Islet of Langerhans (tissue), 1 donor: Measurements from ENCODE around the gene ARHGAP22.

Source experiments
- FAIRE-seq: peaks from one replicate; lab custom pipeline; 2011; peaks lifted over from hg19 to GRCh38; lab: Jason Lieb, UNC

Gene ARHGAP22

DNA sequence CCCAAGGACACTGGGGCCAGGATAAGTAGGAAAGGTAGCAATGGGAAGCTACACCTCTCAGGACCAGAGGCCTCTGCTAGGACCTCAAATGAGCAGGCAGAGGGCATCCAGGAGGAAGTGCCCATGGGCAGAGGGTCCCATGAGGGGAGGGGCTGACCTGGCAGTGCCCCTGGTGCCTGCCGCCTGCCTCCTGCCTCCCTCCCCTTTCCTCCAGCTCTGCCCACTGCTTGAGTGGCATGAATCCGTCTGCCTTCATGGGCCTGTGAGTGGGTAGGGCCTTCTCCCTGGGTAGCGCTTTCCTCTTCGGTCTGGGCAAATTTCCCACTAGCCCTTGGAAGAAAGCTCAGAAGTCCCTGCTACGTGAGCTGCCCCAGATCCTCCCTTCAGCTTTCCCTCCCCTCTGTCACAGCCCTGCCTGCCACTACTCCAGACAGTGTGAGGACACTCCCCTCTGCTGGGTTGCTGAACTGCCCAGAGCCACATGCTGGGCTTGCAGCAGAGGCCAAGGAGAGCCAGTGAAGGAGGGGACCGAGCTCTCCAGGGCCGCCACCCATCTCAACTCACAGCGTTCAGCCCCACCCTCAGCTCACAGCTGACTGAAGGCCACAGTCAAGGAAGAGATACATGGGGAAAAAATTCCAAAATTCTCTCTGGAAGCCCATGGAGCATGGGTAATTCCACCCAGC is 141.4 kb downstream of the ARHGAP22 start:
- no peak for FAIRE-seq

DNA sequence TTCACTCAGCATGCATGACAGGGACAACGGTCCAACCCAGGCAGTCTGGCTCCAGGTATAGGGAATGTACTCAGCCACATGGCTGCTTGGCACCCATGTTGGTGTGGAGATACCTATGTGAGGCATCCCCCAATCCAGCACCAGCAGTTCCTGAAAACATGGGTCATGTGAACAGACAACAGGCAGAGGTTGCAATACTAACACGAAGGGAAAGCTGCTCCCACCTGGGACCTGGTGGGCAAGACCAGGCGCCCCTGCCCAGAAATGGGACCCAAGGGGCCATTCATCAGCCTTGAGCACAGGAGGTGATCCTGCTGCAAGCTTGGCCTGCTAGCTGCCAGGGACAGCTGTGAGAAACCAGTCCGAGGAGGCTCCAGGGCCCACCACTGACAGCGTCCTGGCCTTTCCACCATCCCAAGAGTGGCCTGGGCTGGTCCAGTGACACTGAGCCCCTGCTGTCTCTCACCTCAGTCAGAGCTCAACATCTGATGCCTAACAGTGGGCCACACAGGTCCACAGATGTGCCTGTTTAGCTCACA is 142.3 kb downstream of the ARHGAP22 start:
- FAIRE-seq: no peak

GRCh38 chr10:48461623-48462481 is 143.0 kb downstream of the ARHGAP22 start:
- no peak for FAIRE-seq

- FAIRE-seq: no peak
Measured at GRCh38 chr10:48460182-48460581, 144.7 kb downstream of the ARHGAP22 start.

DNA sequence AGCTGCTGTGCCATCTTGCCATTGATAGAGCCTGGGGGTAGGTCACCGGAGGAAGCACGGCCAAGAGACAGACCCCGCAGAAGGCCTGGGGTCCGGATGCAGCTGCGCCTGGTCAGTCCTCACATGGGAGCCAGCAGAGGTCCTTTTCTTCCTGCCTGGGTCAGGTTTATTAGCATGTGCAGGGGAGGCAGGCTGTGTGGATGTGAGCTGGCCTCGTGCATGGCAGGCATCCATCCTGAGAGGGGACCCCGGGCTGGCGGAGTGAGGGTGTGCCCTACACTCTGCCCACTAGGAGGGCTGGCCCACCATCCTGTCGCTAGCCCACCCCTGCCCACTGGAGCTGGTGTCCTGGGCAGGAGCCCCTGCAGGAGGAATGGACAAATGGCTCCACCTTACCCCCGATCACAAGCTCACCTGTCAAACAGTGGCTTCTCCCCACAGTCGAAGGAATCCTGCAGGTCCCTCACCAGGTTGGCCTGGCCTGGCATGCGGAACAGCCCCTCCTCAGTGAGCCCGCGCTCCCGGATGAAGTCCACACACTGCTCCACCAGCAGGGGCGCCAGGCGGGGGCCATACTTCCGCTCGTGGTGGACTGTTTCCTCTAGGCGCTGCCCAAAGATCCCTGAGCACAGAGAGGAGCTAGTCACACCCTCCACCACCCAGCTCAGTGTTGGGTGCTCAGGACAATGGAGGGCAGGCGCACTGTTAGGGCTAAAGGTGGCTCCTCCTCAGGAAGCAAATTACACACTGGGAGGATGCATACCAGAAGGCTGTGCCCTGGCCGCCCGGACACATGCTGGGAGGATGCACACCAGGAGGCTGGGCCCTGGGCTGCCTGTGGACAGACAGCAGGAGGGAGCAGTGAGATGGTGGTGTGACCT is 145.4 kb downstream of the ARHGAP22 start:
- no peak for FAIRE-seq

DNA sequence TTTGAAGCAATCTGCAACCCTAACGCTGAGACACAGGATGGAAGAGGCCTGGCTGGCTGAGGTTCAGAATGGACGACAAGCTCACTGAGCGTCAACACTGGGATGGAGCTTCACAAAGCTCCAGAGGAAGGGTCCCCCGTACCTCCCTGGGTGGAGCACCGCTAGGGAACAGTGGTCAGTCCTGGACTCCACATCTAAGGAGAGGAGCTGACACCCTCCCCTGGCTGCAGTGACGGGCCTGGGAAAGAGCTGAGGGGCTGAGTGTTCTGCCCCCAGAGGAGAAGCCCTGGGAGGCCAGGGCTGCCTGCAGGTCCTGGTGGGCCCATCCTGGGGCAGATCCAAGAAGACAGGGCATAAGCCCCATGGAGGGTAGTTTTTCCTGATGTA is 146.2 kb downstream of the ARHGAP22 start:
- FAIRE-seq: no peak

DNA sequence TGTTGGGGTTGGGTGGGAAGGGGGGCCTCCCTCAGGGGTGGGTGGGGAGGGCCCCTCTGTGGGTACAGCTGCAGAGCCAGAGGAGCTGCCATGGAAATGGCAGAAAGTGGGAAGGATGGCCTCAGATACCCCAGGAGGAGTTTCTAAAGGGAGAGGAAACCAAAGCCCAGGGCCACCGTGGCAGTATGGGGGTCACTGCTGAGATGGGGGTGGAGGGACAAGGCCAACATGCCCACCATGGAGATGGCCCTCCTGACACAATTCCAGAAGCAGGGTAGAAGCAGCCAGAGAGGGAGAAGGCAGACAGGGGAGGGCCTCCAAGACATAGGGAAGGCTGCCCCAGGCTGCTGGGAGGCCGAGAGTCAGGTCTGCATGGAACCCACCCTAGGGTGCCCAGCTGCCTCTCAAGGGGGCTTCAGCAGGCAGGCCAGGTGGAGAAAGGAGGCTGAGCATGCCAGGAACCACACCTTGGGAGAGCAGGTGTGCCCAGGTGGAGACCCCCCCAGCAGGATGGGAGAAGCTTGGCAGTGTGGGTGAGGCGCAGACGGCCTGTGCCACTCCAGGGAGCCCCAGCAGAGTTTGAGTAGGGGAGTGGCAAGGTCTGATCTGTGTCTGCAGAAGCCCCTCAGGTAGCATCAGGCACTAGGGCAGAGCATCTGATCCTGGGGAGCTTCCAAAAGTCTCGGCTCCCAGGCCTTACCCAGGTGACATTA is 146.8 kb downstream of the ARHGAP22 start:
- FAIRE-seq: no peak

- no peak for FAIRE-seq
Measured at GRCh38 chr10:48456808-48457761, 147.8 kb downstream of the ARHGAP22 start.

DNA sequence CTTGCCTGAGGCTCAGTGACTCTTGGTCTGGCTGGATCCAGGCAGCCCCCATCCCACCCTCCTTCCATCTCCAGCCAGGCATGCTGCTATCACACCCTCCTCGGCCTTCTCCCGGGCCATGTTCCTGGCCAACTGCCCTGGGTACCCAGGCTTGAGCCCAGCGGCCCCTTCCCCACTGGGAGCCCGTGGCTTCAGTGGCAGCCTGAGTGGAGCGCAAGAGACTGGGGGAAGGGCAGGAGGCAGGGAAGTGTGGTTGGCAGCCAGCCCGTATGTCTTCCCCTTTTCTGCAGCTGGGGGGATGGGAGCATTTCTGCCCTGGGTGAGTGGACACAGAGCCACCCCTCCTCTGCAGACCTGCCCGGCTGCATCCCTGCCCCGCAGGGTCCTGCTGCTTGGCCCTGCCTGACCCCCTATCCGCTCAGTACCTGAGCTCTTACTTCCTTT is 148.5 kb downstream of the ARHGAP22 start:
- no peak for FAIRE-seq

- no peak for FAIRE-seq
Measured at GRCh38 chr10:48455392-48456151, 149.3 kb downstream of the ARHGAP22 start.

- FAIRE-seq: no peak
Measured at GRCh38 chr10:48455055-48455391, 149.8 kb downstream of the ARHGAP22 start.

DNA sequence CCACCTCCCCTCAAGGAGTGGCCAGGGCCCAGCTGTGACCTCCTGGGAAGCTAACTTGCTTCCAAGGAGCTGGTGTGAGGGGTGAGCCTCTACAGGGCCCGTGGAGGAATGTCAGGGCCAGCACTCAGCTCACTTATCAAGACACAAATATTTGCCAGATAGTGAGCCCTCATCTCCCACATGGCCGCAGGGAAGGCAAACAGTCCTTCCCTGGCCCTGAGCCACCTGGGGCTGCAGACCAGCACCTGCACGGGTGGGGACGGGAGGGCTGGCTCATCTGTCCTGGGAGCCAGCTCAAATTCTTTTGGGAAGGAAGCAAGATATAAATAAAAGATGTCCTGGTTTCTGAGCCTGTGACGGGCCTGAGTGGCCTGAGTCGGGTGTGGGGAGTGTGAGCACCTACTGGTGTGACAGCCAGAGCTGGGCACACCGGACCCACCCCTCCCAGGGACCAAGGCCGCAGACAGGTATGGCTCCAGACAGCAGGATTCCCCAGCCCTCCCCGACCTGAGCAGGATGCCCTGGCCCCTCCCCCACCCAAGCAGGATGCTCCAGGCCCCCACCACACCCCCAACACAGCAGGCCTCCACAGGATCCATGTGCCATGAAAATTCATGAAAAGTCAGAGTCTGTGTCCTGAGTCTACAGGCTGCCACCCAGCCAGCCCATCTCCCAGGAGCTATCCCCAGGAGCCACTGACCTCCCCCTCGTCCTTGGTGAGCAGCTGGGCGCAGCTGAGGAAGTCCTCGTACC is 150.4 kb downstream of the ARHGAP22 start:
- FAIRE-seq: no peak

DNA sequence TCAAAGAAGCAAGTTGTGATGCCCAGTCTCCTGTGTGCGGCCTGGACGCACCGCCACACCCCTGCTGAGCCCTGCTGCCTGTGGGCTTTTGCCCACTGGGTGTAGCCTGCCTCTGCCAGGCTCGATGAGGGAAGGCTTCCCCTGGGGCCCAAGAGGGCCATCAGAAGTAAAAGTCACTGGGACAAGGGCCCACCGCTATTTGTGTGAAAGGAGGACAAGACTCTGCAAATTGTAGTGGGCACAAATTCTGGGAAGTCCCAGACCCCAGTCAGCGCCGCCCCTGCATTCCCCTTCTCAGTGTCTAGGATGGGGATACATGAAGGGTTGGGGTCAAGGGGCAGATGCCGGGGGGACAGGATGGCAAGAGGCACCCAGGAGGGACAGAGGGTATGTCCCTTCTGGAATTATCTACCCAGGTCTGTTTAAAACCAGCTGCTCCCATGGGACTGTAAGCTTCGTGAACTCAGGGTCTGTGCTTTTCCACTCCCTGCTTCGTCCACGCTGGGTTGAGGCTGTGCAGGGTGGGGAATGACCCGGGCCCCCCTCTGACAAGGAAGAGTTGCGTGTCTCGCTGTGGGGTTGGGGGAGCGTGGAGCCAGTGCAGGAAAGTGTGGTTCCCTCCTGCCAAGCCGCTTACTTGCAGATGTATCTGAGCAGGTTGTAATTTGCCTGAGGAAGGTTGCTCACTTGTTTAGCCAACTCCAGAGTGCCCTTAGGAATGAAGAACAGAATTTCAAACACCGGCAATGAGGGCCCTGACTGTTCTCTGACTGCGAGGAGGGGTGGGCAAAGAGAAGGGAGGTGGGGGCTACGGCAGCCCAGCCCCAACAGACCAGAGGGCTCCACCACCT is 151.2 kb downstream of the ARHGAP22 start:
- no peak for FAIRE-seq

DNA sequence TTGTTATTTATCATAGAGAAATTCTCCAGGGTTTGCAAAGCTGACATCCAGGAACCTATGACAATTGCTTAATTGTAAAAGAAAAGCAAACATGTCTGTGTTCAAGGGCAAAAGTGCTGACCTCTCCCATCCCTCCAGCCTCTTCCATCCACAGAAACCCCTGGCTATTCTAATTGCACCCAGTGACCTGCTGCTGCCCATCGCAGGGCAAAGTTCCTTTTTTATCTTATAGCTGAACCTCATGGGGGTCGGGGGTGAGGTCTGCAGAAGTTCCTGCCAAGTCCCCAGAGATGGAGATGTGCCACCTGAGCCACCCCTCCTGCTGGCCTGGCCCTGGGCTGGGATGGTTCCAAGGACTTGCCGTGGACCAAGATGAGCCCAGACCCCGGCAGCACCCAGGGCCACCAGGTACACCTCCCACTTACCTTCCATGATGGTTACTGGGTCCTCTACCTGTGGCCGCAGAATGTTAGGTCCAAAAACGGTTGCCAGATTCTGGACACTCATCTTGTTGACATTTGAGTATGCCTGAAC is 151.9 kb downstream of the ARHGAP22 start:
- no peak for FAIRE-seq

DNA sequence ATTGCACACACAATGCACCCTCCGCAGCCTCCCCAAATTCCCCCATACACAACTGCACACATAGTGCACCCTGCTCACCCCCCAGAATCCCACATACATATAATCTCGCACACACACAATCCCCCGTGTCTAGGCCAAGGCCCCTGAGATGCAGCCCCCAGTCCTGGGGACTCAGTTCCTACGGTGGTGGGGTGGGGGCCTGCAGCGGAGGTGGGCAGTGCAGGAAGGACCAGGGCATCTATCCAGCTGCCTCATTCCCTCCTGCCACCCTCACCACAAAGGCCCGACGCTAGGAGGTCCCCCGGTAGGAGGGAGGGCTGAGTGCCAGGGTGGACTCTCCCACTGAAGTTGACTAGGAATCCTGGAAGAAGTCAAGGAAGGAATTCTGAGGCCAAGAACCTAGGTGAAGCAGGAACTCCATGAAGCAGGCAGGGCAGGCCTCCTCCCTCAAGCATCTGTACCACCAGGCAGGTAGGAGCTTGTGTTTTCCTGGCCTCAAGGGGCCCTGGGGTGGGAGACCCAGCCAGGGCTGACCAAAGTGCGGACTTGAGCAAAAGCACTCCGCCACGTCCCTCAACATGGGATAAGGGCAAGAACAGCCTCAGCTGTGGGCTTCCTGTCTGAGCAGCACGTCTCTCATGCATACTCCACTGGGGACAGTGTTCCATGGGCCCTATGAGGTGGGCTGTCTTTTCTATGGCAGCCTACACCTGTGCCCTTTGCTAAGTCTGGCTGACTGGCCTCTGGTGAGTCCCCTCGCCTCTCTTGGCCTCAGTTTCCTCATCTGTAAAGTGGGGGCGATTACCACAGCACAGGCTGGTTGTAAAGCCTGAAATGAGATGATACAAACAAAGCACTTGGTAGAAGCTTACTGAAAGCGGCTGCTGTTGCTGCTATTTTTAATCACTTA is 152.6 kb downstream of the ARHGAP22 start:
- no peak for FAIRE-seq

GRCh38 chr10:48450741-48451466 is 154.0 kb downstream of the ARHGAP22 start:
- FAIRE-seq: no peak
